Adipocyte (in vitro differentiated cells): ENCODE results near the gene C10orf67.

Experiments
- DNase-seq: peaks from one replicate; pipeline ENCODE4 v3.0.0-alpha.2; 2015; ENCODE audit warnings: low read depth
- H3K27me3 ChIP-seq: replicated peaks from 2 replicates; pipeline ENCODE4 v1.7.0; 2013; ENCODE audit warnings: mild to moderate bottlenecking, low read length, moderate library complexity; ENCODE audit not compliant: control insufficient read depth, insufficient read depth
- H3K36me3 ChIP-seq: 2 replicates; pipeline ENCODE4 v1.7.0; 2013; ENCODE audit warnings: low read length, mild to moderate bottlenecking, moderate library complexity; ENCODE audit not compliant: control insufficient read depth, insufficient read depth, severe bottlenecking
- H3K4me1 ChIP-seq: 2 replicates; pipeline ENCODE4 v1.7.0; 2013; ENCODE audit warnings: mild to moderate bottlenecking, low read length, moderate library complexity; ENCODE audit not compliant: control insufficient read depth, insufficient read depth
- H3K4me3 ChIP-seq: 2 replicates; pipeline ENCODE4 v1.7.0; 2013; ENCODE audit warnings: mild to moderate bottlenecking, low read length, moderate library complexity
- H3K9ac ChIP-seq: 2 replicates; pipeline ENCODE4 v1.7.0; 2013; ENCODE audit warnings: mild to moderate bottlenecking, low read length, moderate library complexity
- H3K9me3 ChIP-seq: 2 replicates; pipeline ENCODE4 v1.7.0; 2013; ENCODE audit warnings: mild to moderate bottlenecking, low read length, moderate library complexity; ENCODE audit not compliant: control insufficient read depth

C10orf67 gene

DNA sequence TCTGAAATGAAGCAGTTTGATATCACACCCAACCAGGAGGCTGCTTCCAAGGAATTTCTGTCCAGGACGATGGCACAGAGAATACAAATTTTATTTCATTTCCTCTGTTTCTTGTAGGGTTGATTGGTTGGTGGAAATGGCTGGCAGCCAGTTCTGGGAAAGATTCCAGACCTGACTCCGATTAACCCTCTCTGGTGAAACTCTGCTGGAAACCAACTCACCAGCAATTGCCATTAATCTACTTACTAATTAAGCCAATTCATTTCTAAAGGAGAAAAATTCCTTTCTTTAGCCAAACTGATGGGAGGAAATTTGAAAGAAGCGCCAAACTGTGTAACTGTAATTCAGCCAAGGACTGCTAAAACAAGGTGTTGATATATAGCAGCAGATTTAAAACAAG lies 141.8 kb downstream of the C10orf67 start:
- Histone ChIP-seq H3K9me3 (no peaks in the 10 kb centered on the region), H3K4me3 (no peak overlapping the region), H3K27me3 (peaks cover 66% of the 10 kb centered on the region), H3K36me3 (no peaks in the 10 kb centered on the region), H3K4me1 (no peaks in the 10 kb centered on the region), H3K9ac (no peak overlapping the region)
- DNase-seq: no peak

DNA sequence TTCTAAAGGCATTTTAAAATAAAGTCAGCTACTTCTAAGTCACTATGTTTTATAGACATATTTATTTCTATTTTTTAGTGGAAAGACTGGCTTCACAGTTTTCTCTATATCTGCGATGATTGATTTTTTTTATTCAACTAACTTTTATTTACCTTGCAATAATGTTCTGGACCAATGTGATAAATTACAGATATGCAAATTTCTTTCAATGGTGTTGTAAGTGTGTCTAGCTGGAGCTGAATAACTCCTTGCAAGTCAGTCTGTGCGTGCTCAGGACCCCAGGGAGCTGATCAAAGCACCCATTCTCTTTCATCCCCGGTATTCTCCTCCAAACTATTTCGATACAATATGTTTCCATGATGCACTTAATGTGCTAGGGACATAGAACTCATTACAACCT lies 142.8 kb downstream of the C10orf67 start:
- Histone ChIP-seq H3K9me3 (no peaks in the 10 kb centered on the region), H3K27me3 (peaks cover 75% of the 10 kb centered on the region), H3K36me3 (no peaks in the 10 kb centered on the region), H3K9ac (no peak overlapping the region), H3K4me1 (no peaks in the 10 kb centered on the region), H3K4me3 (no peak overlapping the region)
- DNase-seq: no peak

DNA sequence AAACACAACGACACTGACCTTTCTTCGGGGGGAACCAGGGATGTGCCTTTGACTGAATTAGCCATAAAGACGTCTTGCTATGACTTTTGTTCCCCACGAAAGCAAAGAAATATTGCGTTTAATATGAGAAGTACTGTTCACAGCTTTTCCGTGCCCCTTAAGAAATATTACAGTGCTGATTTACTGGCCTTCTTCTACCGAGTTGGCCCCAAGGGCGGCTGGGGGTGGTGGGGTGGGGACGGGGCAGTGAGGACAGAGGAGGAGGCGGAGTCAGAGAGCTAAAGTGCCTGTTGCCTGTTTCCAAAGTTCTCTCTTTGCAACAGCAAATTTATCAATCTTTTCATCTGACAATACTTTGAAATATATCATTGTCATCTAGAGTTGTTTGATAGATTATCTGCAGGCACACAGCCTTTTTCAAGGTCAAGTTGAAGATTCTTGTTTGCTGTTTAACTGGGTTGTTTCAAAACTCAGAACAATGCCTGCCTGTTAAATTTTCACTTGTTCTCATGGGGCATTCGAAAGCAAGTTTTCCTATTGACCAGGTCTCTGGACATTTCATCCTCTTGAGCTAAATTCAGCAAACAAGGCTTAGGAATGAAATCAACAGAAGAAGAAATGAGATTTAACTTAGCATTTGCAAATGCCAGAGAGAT lies 143.5 kb downstream of the C10orf67 start:
- no peak overlapping the region for H3K9ac ChIP-seq
- DNase-seq: no peak
- H3K4me3 ChIP-seq: no peak overlapping the region
- H3K4me1 ChIP-seq: no peaks in the 10 kb centered on the region
- peaks cover 82% of the 10 kb centered on the region for H3K27me3 ChIP-seq
- H3K36me3 ChIP-seq: no peaks in the 10 kb centered on the region
- no peaks in the 10 kb centered on the region for H3K9me3 ChIP-seq

DNA sequence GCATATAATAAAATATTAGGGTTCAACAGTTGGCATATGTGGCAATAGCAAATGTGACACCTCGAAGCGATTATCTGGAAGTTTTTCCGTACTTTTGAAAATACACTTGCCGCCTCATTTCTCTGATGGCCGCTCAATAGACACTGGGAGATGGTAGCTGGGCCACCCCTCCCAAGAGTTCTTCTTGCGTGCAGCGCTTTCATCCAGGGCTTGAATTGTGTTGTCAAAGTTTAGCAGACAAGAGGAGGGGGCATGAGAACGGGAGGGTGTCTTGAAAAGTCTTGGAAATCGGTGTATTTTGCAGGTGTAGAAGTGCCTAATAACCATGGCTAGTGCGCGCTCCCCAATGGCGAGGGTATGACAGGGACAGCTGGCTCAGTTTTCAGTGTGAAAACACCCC lies 144.0 kb downstream of the C10orf67 start:
- H3K4me3 ChIP-seq: no peak overlapping the region
- peaks cover 87% of the 10 kb centered on the region for H3K27me3 ChIP-seq
- H3K9me3 ChIP-seq: peaks cover 3% of the 10 kb centered on the region
- no peak overlapping the region for H3K9ac ChIP-seq
- no peaks in the 10 kb centered on the region for H3K4me1 ChIP-seq
- H3K36me3 ChIP-seq: no peaks in the 10 kb centered on the region
- DNase-seq: no peak

DNA sequence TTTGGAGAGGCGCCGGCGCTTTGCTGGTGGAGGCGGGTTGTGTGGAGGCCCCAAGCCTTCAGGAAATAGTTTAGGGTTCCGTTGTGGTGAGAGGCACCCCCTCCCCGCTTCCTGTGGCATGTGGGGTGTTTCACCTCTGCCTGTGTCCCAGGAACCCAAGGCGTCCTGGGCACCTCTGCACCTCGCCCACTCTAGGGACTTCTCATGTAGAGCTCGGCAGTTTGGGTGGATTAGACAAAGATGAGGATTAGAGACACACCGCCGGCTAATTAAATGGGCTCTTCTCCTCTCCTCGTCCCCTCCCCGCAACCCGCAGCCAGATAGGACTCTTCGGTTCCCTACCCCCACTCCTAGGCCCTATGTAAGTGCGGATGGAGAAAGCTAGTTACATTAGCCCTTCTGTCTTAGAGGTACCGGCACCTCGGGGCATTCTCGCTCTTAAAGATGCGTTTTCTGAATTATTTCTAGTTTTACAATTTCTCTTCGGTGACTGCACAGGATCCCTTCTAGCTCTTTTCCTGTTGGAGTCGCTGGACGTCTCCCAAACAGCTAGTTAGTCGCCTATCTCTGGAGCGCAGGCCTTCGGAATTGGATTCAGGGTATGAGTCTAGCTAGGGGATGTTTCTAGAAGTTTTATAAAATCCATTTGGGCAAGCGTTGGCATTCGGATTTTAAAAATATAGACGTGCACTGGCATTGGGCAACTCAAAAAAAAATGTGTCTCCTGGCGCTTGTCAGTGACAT lies 144.7 kb downstream of the C10orf67 start:
- H3K27me3 ChIP-seq: peaks cover 87% of the 10 kb centered on the region
- DNase-seq: no peak
- peaks cover 3% of the 10 kb centered on the region for H3K9me3 ChIP-seq
- no peaks in the 10 kb centered on the region for H3K4me1 ChIP-seq
- H3K9ac ChIP-seq: no peak overlapping the region
- no peaks in the 10 kb centered on the region for H3K36me3 ChIP-seq
- no peak overlapping the region for H3K4me3 ChIP-seq

DNA sequence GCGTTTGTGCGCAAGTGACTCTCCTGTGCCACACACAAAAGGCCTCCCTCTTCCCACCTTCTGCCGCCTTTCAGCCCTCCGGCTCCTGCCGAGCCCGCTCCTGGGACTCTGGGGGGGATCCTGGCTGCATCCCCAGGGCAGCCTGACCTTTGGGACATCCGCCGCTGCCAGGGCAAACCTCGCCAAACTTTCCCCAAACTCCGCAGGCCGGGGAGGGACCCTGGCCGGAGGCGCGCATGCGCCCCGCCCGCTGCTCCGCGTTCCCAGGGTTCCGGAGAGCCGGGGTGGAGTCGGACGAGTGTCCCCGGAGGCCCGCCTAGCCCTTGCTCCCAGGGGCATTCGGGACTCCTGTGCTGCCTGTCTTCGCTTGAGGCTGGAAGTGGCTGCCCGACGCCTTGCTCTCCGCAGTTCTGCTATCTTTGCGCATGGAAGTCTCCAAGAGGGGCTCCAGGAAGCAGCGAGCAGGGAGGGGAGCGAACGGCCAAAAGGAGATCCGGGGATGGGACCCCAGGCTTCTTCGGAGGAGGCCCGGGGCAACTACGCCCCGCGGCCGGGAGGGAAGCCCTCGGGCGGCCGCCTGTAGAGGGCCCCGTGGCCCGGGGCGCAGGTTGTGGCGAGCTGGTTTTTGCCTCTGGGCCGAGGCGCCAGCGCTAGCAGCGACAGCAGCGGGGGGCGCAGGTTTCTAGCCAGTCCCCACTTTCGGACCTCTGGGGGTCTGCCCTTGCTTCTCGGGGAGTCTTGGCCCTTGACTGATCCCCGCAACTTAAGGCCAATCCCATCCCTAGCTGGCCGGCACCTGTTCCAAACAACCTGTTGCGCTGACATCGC lies 145.4 kb downstream of the C10orf67 start:
- Histone ChIP-seq H3K27me3 (peaks cover 87% of the 10 kb centered on the region), H3K9me3 (peaks cover 8% of the 10 kb centered on the region), H3K4me3 (no peak overlapping the region), H3K4me1 (no peaks in the 10 kb centered on the region), H3K9ac (no peak overlapping the region), H3K36me3 (no peaks in the 10 kb centered on the region)
- DNase-seq: no peak

DNA sequence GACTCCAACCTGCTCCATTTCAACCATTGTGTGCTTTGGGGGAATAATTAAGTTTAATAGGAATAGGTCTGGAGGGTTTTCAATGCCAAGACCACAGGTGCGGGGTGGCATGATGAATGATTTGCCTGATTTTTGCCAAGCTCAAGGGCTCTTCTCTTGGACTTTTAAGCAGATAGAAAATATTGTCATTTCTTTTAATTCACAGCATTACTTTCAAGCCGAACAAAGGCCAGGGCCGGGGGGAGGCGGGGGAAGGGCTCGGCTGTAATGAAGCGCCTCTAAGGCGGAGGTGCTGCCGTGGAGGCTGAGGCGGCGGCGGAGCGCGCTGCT lies 146.0 kb downstream of the C10orf67 start:
- Histone ChIP-seq H3K9ac (no peak overlapping the region), H3K27me3 (peaks cover 87% of the 10 kb centered on the region), H3K4me1 (no peaks in the 10 kb centered on the region), H3K4me3 (no peak overlapping the region), H3K36me3 (no peaks in the 10 kb centered on the region), H3K9me3 (peaks cover 8% of the 10 kb centered on the region)
- DNase-seq: no peak

DNA sequence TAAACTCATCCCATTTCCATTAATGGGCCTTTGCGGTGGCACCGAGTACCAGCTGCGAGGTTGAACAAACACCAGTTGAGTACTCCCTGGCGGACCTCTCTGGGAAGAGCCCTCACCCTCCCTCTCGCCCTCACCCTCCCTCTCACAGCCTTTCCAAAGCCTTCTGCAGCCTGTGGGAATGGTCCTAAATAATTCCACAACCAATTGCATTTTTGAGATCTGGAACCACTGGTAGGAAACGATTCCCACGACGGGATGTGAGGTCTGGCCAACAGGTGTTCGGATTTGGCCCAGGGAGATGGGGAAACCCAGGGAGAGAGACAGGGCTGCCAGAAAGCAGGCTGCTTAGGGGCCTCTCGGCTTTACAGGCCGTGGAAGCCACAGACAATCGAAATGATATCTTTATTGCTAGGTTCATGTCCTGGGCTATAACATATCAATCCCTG lies 147.2 kb downstream of the C10orf67 start:
- H3K36me3 ChIP-seq: no peaks in the 10 kb centered on the region
- DNase-seq: no peak
- H3K9ac ChIP-seq: no peak overlapping the region
- H3K4me1 ChIP-seq: no peaks in the 10 kb centered on the region
- peaks cover 79% of the 10 kb centered on the region for H3K27me3 ChIP-seq
- peaks cover 8% of the 10 kb centered on the region for H3K9me3 ChIP-seq
- no peak overlapping the region for H3K4me3 ChIP-seq

DNA sequence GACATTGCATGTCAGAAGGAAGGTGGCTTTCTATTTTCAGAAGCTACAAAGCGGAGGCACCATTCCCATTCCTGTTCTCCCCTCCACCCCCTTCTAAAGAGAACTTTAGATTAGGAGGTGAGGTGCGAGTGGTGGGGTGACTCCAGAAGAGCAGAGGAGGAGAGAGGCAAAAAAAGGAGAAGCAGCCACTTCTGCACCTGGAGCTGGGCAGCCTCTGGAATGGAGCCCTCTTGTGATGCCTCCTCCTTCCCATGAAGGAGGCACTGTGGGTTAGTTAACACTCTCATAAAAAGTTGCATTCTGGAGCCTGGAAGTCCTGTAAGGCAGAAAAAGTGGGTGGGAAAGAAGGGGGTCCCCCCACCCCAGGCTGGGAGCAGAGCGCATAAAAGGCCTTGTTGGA lies 147.7 kb downstream of the C10orf67 start:
- H3K4me1 ChIP-seq: no peaks in the 10 kb centered on the region
- H3K36me3 ChIP-seq: no peaks in the 10 kb centered on the region
- H3K9me3 ChIP-seq: peaks cover 8% of the 10 kb centered on the region
- no peak overlapping the region for H3K9ac ChIP-seq
- no peak for DNase-seq
- no peak overlapping the region for H3K4me3 ChIP-seq
- H3K27me3 ChIP-seq: peaks cover 73% of the 10 kb centered on the region

DNA sequence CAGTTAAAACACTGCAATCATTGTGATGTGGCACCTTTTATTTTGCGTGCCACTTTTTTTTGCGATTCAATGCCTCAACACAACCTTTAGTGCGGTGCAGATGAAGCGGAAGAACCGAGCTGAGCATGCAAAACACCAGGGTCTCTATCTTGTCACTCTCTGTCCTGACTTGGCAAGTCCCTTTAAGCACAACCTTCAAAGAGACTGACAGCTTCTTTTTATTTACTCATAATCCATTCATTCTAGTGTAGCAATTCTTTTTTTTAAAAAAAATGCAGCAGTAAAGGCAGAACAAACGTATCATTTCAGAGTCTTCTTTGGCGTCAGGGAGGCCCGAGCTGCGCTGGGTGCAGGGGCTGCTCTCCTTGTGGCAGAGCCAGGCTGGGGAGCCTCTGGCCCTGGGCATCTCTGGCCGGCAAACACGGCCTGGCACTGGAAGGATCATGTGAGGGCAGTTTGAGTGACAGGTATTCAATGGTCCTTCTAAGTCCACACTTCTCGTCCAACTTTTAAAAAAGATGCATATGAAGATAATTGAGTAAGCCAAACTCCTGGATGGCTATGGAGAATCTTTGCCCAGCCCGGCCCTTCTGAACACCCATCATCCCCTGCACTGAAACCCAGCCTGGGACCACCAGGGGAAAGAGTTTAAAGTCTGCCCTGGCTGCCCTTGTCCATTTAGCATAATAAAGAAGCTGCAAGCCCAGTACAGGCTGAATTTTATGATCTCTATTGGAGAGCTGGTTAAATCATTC lies 148.6 kb downstream of the C10orf67 start:
- Histone ChIP-seq H3K36me3 (no peaks in the 10 kb centered on the region), H3K4me1 (no peaks in the 10 kb centered on the region), H3K9ac (no peak overlapping the region), H3K27me3 (peaks cover 74% of the 10 kb centered on the region), H3K4me3 (no peak overlapping the region), H3K9me3 (peaks cover 8% of the 10 kb centered on the region)
- no peak for DNase-seq
